Inferior parietal cortex (tissue), 1 donor: ENCODE measurements around the gene IFT172.
A peak's percentile ranks its signal among the peaks of the same experiment; 100 is the strongest.
"Not testable (repeated sequence)": the region's sequence is repeated elsewhere in the genome, so short reads cannot be mapped to it uniquely, and the experiment has no call there.

Experiments
- DNase-seq: peaks from one replicate; pipeline ENCODE4 v3.0.0-alpha.2; 2016; ENCODE audit errors: extremely low spot score

IFT172 gene

GRCh38 chr2:27493948-27494283, 4.4 kb upstream of the IFT172 start:
- DNase-seq, result no peak

- no peak for DNase-seq
These were observed 3.0 kb upstream of the IFT172 start for GRCh38 chr2:27492557-27492956.

GRCh38 chr2:27489118-27489497, 435 bp downstream of the IFT172 start:
- DNase-seq, result no peak

GRCh38 chr2:27485496-27485895, 4.0 kb downstream of the IFT172 start:
- DNase-seq, result no peak

GRCh38 chr2:27471961-27472360, 17.6 kb downstream of the IFT172 start:
- DNase-seq, result no peak

- no peak for DNase-seq
These were observed 25.1 kb downstream of the IFT172 start for GRCh38 chr2:27464443-27464842.

GRCh38 chr2:27461118-27461517, 28.4 kb downstream of the IFT172 start:
- no peak for DNase-seq

GRCh38 chr2:27453968-27454367, 35.6 kb downstream of the IFT172 start:
- no peak for DNase-seq

- no peak for DNase-seq
These were observed 38.4 kb downstream of the IFT172 start for GRCh38 chr2:27451095-27451494.

GRCh38 chr2:27448381-27448780, 41.2 kb downstream of the IFT172 start:
- DNase-seq, result no peak

GRCh38 chr2:27446057-27446456, 43.5 kb downstream of the IFT172 start:
- DNase-seq, result no peak

- DNase-seq, result no peak
These were observed 43.9 kb downstream of the IFT172 start for GRCh38 chr2:27445615-27446014.

- DNase-seq, result no peak
These were observed 44.4 kb downstream of the IFT172 start for GRCh38 chr2:27445155-27445554.

- DNase-seq, result no peak
These were observed 46.6 kb downstream of the IFT172 start for GRCh38 chr2:27442920-27443282.

- no peak for DNase-seq
These were observed 47.3 kb downstream of the IFT172 start, which contains the start of gene KRTCAP3 for GRCh38 chr2:27441958-27442919. Gene KRTCAP3, plus strand, starts transcription at chr2:27442381. Its CDS starts 32 bp downstream, at chr2:27442413.

GRCh38 chr2:27441226-27441926, 48.2 kb downstream of the IFT172 start:
- DNase-seq, result no peak

- no peak for DNase-seq
These were observed 53.9 kb downstream of the IFT172 start for GRCh38 chr2:27435628-27436027.

GRCh38 chr2:27431395-27431794, 58.1 kb downstream of the IFT172 start:
- no peak for DNase-seq

GRCh38 chr2:27428978-27429541, 60.5 kb downstream of the IFT172 start:
- peak; percentile 49 for DNase-seq

- peak; percentile 94 for DNase-seq
These were observed 61.1 kb downstream of the IFT172 start, which contains the start of gene NRBP1 for GRCh38 chr2:27428213-27428977. Gene NRBP1, plus strand, starts transcription at chr2:27428631. Its CDS starts 4,643 bp downstream, at chr2:27433274.

- peak; percentile 48 for DNase-seq
These were observed 61.7 kb downstream of the IFT172 start for GRCh38 chr2:27427863-27428212.

GRCh38 chr2:27425039-27425438, 64.5 kb downstream of the IFT172 start:
- not testable (repeated sequence) for DNase-seq
